ENCODE results near the gene POLD2. TPM values are rescaled to one million over a fixed set of nuclear protein-coding genes. Genes with fewer than 3 reads are reported as not detected.

The POLD2 gene
- total and polyA plus RNA-seq, 2 donors (not counting 1 experiment from before 2014, with no cell fraction given), result 69.8 to 76.5 TPM

DNA sequence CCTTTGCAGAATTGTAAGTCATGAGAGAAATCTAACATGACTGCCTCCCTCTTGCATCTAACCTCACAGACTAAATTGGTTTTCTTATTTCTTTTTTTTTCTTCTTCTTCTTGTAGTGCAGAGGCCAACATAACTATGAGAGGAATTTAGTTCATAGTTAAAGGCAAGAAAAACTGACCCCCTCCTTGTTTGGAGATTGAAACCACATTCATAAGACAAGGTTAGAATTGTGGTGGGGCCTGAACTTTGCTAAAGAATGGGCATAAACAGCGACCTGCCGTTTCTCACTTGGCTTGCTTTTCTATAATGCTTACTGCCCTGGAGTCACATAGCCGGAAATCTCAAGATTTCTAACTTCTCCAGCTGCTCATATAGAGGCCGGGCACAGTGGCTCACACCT is 38.6 kb downstream of the POLD2 start:
- peak in 1 of 2 donors; percentile 52 for DNase-seq (ENCODE audit: low read depth in 2 of 2)
- no peaks in the 10 kb centered on the region for H4K20me1 ChIP-seq (ENCODE audit: control insufficient read depth, extremely low read depth, insufficient read depth, low read length)

DNA sequence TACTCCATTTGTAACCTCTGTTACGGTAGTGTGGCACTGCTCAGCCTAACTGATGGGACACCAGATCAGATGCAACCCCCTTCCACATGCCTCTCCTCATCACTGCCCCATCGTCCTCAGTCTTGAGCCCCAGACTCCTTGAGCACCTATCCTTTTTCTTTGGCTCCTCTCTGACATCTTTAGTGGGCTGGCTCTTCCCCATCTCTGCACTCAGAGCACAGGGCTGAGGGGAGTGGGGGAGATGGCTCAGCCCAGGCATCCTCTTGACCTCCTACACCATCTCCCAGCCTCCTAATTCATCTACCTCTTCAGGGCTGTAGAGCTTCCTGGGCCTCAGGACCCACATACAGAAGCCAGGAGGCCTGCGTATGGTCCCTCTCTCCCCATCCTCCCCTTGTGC is 39.6 kb downstream of the POLD2 start:
- H3K27ac ChIP-seq (ENCODE audit: insufficient read depth, low read length), result no peak overlapping the region
- H2AFZ ChIP-seq (ENCODE audit: low read length), result no peak overlapping the region
- H3K36me3 ChIP-seq (ENCODE audit: control insufficient read depth, insufficient read depth, low read length), result peaks cover 11% of the 10 kb centered on the region
- peaks cover 6% of the 10 kb centered on the region for H3K79me2 ChIP-seq (ENCODE audit: control insufficient read depth, insufficient read depth, low read length)
- H4K20me1 ChIP-seq (ENCODE audit: control insufficient read depth, extremely low read depth, insufficient read depth, low read length), result no peaks in the 10 kb centered on the region
- TF ChIP-seq EZH2 (IDR thresholded peaks at IDR 0.05; ENCODE audit: low read length, missing control alignments), result no peak
- TF ChIP-seq, protein P1, sequence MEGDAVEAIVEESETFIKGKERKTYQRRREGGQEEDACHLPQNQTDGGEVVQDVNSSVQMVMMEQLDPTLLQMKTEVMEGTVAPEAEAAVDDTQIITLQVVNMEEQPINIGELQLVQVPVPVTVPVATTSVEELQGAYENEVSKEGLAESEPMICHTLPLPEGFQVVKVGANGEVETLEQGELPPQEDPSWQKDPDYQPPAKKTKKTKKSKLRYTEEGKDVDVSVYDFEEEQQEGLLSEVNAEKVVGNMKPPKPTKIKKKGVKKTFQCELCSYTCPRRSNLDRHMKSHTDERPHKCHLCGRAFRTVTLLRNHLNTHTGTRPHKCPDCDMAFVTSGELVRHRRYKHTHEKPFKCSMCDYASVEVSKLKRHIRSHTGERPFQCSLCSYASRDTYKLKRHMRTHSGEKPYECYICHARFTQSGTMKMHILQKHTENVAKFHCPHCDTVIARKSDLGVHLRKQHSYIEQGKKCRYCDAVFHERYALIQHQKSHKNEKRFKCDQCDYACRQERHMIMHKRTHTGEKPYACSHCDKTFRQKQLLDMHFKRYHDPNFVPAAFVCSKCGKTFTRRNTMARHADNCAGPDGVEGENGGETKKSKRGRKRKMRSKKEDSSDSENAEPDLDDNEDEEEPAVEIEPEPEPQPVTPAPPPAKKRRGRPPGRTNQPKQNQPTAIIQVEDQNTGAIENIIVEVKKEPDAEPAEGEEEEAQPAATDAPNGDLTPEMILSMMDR (conservative IDR thresholded peaks at IDR 0.05 in 1 of 2, IDR thresholded peaks at IDR 0.05 in 1 of 2; ENCODE audit: low read depth in 1 of 2, low read length in 2 of 2), result no peak
- H3K4me1 ChIP-seq (ENCODE audit: control insufficient read depth, extremely low read depth, insufficient read depth, low read length), result peaks cover 12% of the 10 kb centered on the region
- no peak overlapping the region for H3K4me3 ChIP-seq (replicated peaks in 1 of 4; ENCODE audit: control extremely low read depth in 1 of 4, insufficient read depth in 1 of 4, low read depth in 3 of 4, low read length in 4 of 4)
- DNase-seq (ENCODE audit: low read depth in 2 of 2), result no peak
- no peaks in the 10 kb centered on the region for H3K9me3 ChIP-seq (ENCODE audit: control insufficient read depth, insufficient read depth, low read depth, low read length)
- H3K4me2 ChIP-seq (ENCODE audit: extremely low read depth, insufficient read depth, low read length), result no peak overlapping the region
- no peaks in the 10 kb centered on the region for H3K27me3 ChIP-seq (ENCODE audit: control insufficient read depth, insufficient read depth, low read length)
- H3K9ac ChIP-seq (ENCODE audit: insufficient read depth, low read length), result no peak overlapping the region

More for the DNA sequence above, 38.6 kb downstream of the POLD2 start:
- Histone ChIP-seq H3K9ac (ENCODE audit: insufficient read depth, low read length) (no peak overlapping the region), H3K36me3 (ENCODE audit: control insufficient read depth, insufficient read depth, low read length) (peaks cover 3% of the 10 kb centered on the region), H3K27ac (ENCODE audit: insufficient read depth, low read length) (no peak overlapping the region), H3K9me3 (ENCODE audit: control insufficient read depth, insufficient read depth, low read depth, low read length) (no peaks in the 10 kb centered on the region), H3K4me2 (ENCODE audit: extremely low read depth, insufficient read depth, low read length) (no peak overlapping the region), H2AFZ (ENCODE audit: low read length) (no peak overlapping the region), H3K27me3 (ENCODE audit: control insufficient read depth, insufficient read depth, low read length) (no peaks in the 10 kb centered on the region), H3K79me2 (ENCODE audit: control insufficient read depth, insufficient read depth, low read length) (peaks cover 6% of the 10 kb centered on the region), H3K4me1 (ENCODE audit: control insufficient read depth, extremely low read depth, insufficient read depth, low read length) (peaks cover 14% of the 10 kb centered on the region), H3K4me3 (replicated peaks in 1 of 4; ENCODE audit: control extremely low read depth in 1 of 4, insufficient read depth in 1 of 4, low read depth in 3 of 4, low read length in 4 of 4) (no peak overlapping the region)
- TF ChIP-seq, protein P1 (conservative IDR thresholded peaks at IDR 0.05 in 1 of 2, IDR thresholded peaks at IDR 0.05 in 1 of 2; ENCODE audit: low read depth in 1 of 2, low read length in 2 of 2), result no peak
- TF ChIP-seq EZH2 (IDR thresholded peaks at IDR 0.05; ENCODE audit: low read length, missing control alignments), result no peak

DNA sequence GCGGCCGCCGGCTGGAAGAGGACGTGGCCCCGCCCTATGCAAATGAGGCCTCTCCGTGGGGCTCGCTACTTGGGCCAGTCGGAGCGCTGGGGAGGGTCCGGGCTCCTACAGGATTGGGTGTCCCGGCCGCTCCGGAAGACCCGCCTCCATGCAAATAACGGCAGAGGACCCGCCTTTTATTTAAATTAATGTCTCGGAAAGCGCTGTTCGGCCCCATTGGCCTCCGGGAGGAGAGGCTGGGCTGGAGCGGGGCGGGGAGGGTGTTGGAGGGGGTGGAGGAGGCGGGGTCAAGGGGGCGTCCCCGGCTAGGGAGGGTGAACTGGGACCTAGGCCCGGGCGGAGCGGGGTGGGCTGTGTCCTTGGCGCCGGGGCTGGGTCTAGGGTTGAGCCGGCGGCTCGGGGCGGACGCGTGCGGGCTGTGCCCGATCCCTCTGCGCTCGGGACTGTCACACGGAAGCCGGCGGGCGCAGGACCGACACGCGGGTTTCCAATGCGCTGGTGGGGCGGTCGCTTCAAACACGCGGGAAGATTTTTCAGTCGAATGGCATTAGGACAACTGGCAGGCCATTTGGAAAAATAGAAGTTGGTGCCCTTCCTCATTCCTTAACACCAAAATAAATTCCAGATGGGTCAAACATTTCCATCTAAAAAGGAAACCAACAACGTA is 40.7 kb downstream of the POLD2 start:
- Histone ChIP-seq H3K27ac (ENCODE audit: insufficient read depth, low read length) (peak overlapping the region; percentile 87), H3K27me3 (ENCODE audit: control insufficient read depth, insufficient read depth, low read length) (no peaks in the 10 kb centered on the region), H3K9me3 (ENCODE audit: control insufficient read depth, insufficient read depth, low read depth, low read length) (no peaks in the 10 kb centered on the region), H3K9ac (ENCODE audit: insufficient read depth, low read length) (peak overlapping the region; percentile 76), H3K4me3 (replicated peaks in 1 of 4; ENCODE audit: control extremely low read depth in 1 of 4, insufficient read depth in 1 of 4, low read depth in 3 of 4, low read length in 4 of 4) (peak overlapping the region; percentile 48 to 95 (median 62)), H3K79me2 (ENCODE audit: control insufficient read depth, insufficient read depth, low read length) (peaks cover 6% of the 10 kb centered on the region), H3K4me2 (ENCODE audit: extremely low read depth, insufficient read depth, low read length) (peak overlapping the region; percentile 89), H3K36me3 (ENCODE audit: control insufficient read depth, insufficient read depth, low read length) (peaks cover 17% of the 10 kb centered on the region), H3K4me1 (ENCODE audit: control insufficient read depth, extremely low read depth, insufficient read depth, low read length) (peaks cover 8% of the 10 kb centered on the region), H4K20me1 (ENCODE audit: control insufficient read depth, extremely low read depth, insufficient read depth, low read length) (no peaks in the 10 kb centered on the region), H2AFZ (ENCODE audit: low read length) (peak overlapping the region; percentile 42)
- peak; percentile 98 to 99 for DNase-seq (ENCODE audit: low read depth in 2 of 2)
- TF ChIP-seq EZH2 (IDR thresholded peaks at IDR 0.05; ENCODE audit: low read length, missing control alignments), result no peak
- TF ChIP-seq, protein P1 (conservative IDR thresholded peaks at IDR 0.05 in 1 of 2, IDR thresholded peaks at IDR 0.05 in 1 of 2; ENCODE audit: low read depth in 1 of 2, low read length in 2 of 2), result no peak
